CD4-positive, alpha-beta T cell (primary cell): ENCODE measurements around the gene TNRC18. TPM values are rescaled to one million over a fixed set of nuclear protein-coding genes. Genes with fewer than 3 reads are reported as not detected.
A peak's percentile ranks its signal among the peaks of the same experiment; 100 is the strongest.

Experiments used
- ATAC-seq: fragments of 200-7000 bp; cut with Tn5 transposase; one replicate; pipeline ENCODE4 v1.10.0; 2022; ENCODE audit warnings: mild to moderate bottlenecking; ENCODE audit not compliant: poor library complexity
- CTCF ChIA-PET: fragments of 350-600 bp; sonication (Branson Sonifier 250); formaldehyde crosslinking; loops from one replicate; lab custom pipeline; 2021; ENCODE audit warnings: antibody characterized with exemption, inconsistent platforms; lab: Charles Lee
- POLR2A ChIA-PET: fragments of 350-600 bp; sonication (Branson Sonifier 250); formaldehyde crosslinking; loops from one replicate; lab custom pipeline; 2021; ENCODE audit warnings: antibody characterized with exemption, inconsistent platforms; lab: Charles Lee
- DNase-seq, 14 experiments: peaks; one replicate each; pipeline ENCODE4 v3.0.0-alpha.2; 2013 to 2020; ENCODE audit warnings: mixed read lengths in 2 of 14
- H3K27ac ChIP-seq, 2 donors: one replicate each; pipeline versions ENCODE4 v1.5.1 to v1.7.0; 2013; ENCODE audit warnings: low read length in 2 of 2, low read depth in 1 of 2, mild to moderate bottlenecking in 1 of 2
- H3K27me3 ChIP-seq, 2 experiments: 1 replicate in 1 of 2; 2 replicates in 1 of 2; pipeline versions ENCODE4 v1.6.1 to v1.7.0; 2013; ENCODE audit warnings: low read length in 2 of 2, control low read depth in 1 of 2, mild to moderate bottlenecking in 1 of 2, moderate library complexity in 1 of 2; ENCODE audit not compliant: insufficient read depth in 2 of 2, control insufficient read depth in 1 of 2
- H3K36me3 ChIP-seq: one replicate; pipeline ENCODE4 v1.6.1; 2013; ENCODE audit warnings: low read length, control low read depth; ENCODE audit not compliant: insufficient read depth
- H3K4me1 ChIP-seq: one replicate; pipeline ENCODE4 v1.6.1; 2013; ENCODE audit warnings: low read length, control low read depth; ENCODE audit not compliant: insufficient read depth
- H3K4me3 ChIP-seq: one replicate; pipeline ENCODE4 v1.5.1; 2013; ENCODE audit warnings: mild to moderate bottlenecking, low read length, moderate library complexity
- H3K9me3 ChIP-seq, 2 experiments: 1 replicate in 1 of 2; 2 replicates in 1 of 2; pipeline versions ENCODE4 v1.6.1 to v1.7.0; 2013; ENCODE audit warnings: low read length in 2 of 2, mild to moderate bottlenecking in 2 of 2, control low read depth in 1 of 2, moderate library complexity in 1 of 2; ENCODE audit not compliant: control insufficient read depth in 1 of 2, insufficient read depth in 1 of 2
- H3K27ac Mint-ChIP-seq: one replicate; pipeline ENCODE4 v1.8.0; 2020; ENCODE audit warnings: mixed read lengths
- H3K27me3 Mint-ChIP-seq: one replicate; pipeline ENCODE4 v1.8.0; 2021; ENCODE audit warnings: mixed read lengths
- H3K36me3 Mint-ChIP-seq: one replicate; pipeline ENCODE4 v1.8.0; 2021; ENCODE audit warnings: low read depth, mixed read lengths
- H3K4me1 Mint-ChIP-seq: one replicate; pipeline ENCODE4 v1.8.0; 2021; ENCODE audit warnings: low read depth, mixed read lengths
- H3K4me3 Mint-ChIP-seq: one replicate; pipeline ENCODE4 v1.8.0; 2020; ENCODE audit warnings: mild to moderate bottlenecking, mixed read lengths
- H3K9me3 Mint-ChIP-seq: one replicate; pipeline ENCODE4 v1.8.0; 2020; ENCODE audit warnings: mixed read lengths
- CTCF ChIP-seq: fragments of 200-600 bp; IDR thresholded peaks from one replicate; pipeline ENCODE4 v1.8.0; 2022; ENCODE audit warnings: antibody characterized with exemption, mild to moderate bottlenecking
- intact Hi-C, 2 experiments: fragments of 100-400 bp; cut with DNase I in 1 of 2; cut with micrococcal nuclease in 1 of 2; formaldehyde crosslinking; loops; one replicate each; pipeline versions ENCODE4 v1.15.1 to v1.9.0; 2023 to 2025; cut with DNase I, micrococcal nuclease
- total RNA-seq, 174 experiments: library from RNA in 2 of 174; stranded (reverse) in 2 of 174; gene quantifications; one replicate each; pipeline ENCODE4 v1.2.3 and lab custom pipeline; 2021 to 2026

The TNRC18 gene
- total RNA-seq, 2 experiments from 2014 or later = 69.9 TPM

- H3K4me1 Mint-ChIP-seq = no peaks in the 10 kb centered on the region
Observed at GRCh38 chr7:5452470-5452899, 28.9 kb upstream of the TNRC18 start.

GRCh38 chr7:5451391-5451790 is 27.8 kb upstream of the TNRC18 start:
- ChIA-PET POLR2A (interaction anchor here (1.6 kb wide), 1 partner anchor 55 kb away, joined by 5 read pairs; no protein-coding TSS in a partner anchor), CTCF (interaction anchor here (0.9 to 2.5 kb wide), 4 partner anchors 55 to 211 kb away, joined by 3 to 13 read pairs (median 6); no protein-coding TSS in a partner anchor)
- TF ChIP-seq CTCF = no peak
- no peaks in the 10 kb centered on the region for H3K36me3 Mint-ChIP-seq
- H3K27ac Mint-ChIP-seq = no peak overlapping the region
- DNase-seq = no peak
- no peaks in the 10 kb centered on the region for H3K4me1 ChIP-seq
- no peak overlapping the region for H3K4me3 ChIP-seq
- H3K4me3 Mint-ChIP-seq = no peak overlapping the region
- H3K27ac ChIP-seq = no peak overlapping the region
- peaks cover 0 to 3% of the 10 kb centered on the region in 2 experiments for H3K27me3 ChIP-seq
- intact Hi-C loops = loop anchor here in 1 of 2 experiments (2.0 kb wide), 1 partner anchor 55 kb away; no protein-coding TSS in a partner anchor
- no peaks in the 10 kb centered on the region for H3K4me1 Mint-ChIP-seq
- no peaks in the 10 kb centered on the region for H3K36me3 ChIP-seq
- no peak for ATAC-seq
- no peaks in the 10 kb centered on the region for H3K9me3 Mint-ChIP-seq
- H3K27me3 Mint-ChIP-seq = peaks cover 4% of the 10 kb centered on the region
- H3K9me3 ChIP-seq = peaks cover 0 to 8% of the 10 kb centered on the region in 2 experiments

More at GRCh38 chr7:5452470-5452899, 28.9 kb upstream of the TNRC18 start:
- Histone ChIP-seq H3K4me3 (no peak overlapping the region), H3K27me3 (peaks cover 0 to 3% of the 10 kb centered on the region in 2 experiments), H3K9me3 (peaks cover 0 to 10% of the 10 kb centered on the region in 2 experiments), H3K27ac (no peak overlapping the region), H3K4me1 (no peaks in the 10 kb centered on the region), H3K36me3 (no peaks in the 10 kb centered on the region)
- POLR2A ChIA-PET = no interaction called here
- TF ChIP-seq CTCF = no peak
- CTCF ChIA-PET = no interaction called here
- Mint-ChIP-seq H3K27me3 (peaks cover 4% of the 10 kb centered on the region), H3K9me3 (no peaks in the 10 kb centered on the region), H3K4me3 (no peak overlapping the region), H3K27ac (no peak overlapping the region), H3K36me3 (no peaks in the 10 kb centered on the region)
- ATAC-seq (no peak), DNase-seq (no peak)
- intact Hi-C loops = no loop called here

- Histone ChIP-seq H3K9me3 (peaks cover 0 to 1% of the 10 kb centered on the region in 2 experiments), H3K4me3 (no peak overlapping the region), H3K27me3 (peaks cover 0 to 3% of the 10 kb centered on the region in 2 experiments), H3K27ac (no peak overlapping the region), H3K4me1 (no peaks in the 10 kb centered on the region), H3K36me3 (no peaks in the 10 kb centered on the region)
- intact Hi-C loops = loop anchor here (1.0 to 2.0 kb wide), 4 partner anchors 54 to 210 kb away; no protein-coding TSS in a partner anchor
- no peaks in the 10 kb centered on the region for H3K4me1 Mint-ChIP-seq
- H3K27me3 Mint-ChIP-seq = peaks cover 4% of the 10 kb centered on the region
- H3K9me3 Mint-ChIP-seq = no peaks in the 10 kb centered on the region
- H3K36me3 Mint-ChIP-seq = no peaks in the 10 kb centered on the region
- DNase-seq = peak in 11 of 14 experiments; percentile 20 to 69 (median 41)
- TF ChIP-seq CTCF = peak; percentile 71
- no peak overlapping the region for H3K4me3 Mint-ChIP-seq
- ATAC-seq = peak; percentile 68
- ChIA-PET CTCF (interaction anchor here (0.7 to 2.5 kb wide), 5 partner anchors 54 to 211 kb away, joined by 3 to 13 read pairs (median 5); no protein-coding TSS in a partner anchor), POLR2A (interaction anchor here (1.6 kb wide), 1 partner anchor 54 kb away, joined by 5 read pairs; no protein-coding TSS in a partner anchor)
- H3K27ac Mint-ChIP-seq = no peak overlapping the region
Observed at GRCh38 chr7:5450549-5451327, 27.1 kb upstream of the TNRC18 start.
